ENCODE data around the gene C11orf21.
A peak's percentile ranks its signal among the peaks of the same experiment; 100 is the strongest.

The C11orf21 gene

DNA sequence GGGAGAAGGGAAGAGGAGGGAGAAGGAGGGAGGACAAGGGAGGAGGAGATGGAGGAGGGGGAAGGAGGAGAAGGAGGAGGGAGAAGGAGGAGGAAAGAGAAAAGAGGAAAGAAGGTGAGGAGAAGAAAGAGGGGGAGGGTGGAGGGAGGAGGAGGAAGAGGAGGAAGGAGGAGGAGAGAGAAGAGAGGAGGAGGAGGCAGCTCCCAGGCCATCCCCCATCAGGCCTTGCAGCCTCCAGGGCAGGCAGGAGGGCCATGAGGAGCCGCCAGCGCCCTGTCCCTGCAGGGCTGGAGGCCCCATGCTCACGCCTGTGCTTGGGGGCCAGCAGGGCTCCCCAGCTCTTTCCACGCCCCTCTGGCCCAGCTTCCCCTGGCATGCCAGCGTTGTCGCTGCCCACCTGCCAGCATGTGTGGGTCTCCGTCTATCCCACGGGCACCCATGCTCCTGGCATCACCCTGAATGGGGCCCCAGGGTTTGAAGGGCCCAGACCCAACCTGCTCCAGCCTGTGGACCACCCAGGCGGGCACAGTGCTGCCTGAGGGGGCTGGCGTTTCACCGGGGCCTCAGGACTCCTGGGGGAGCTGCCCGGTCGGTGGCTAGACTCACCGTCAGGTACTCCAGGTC lies 5.3 kb upstream of the C11orf21 start:
- peak overlapping the region; percentile 89 for H3K4me3 Mint-ChIP-seq
- ATAC-seq (no peak), DNase-seq (ENCODE audit: low spot score in 2 of 2) (no peak)
- H3K36me3 Mint-ChIP-seq, result no peaks in the 10 kb centered on the region
- H3K27ac Mint-ChIP-seq, result peak overlapping the region; percentile 98
- H3K4me1 Mint-ChIP-seq, result peaks cover 60% of the 10 kb centered on the region
- H3K9me3 Mint-ChIP-seq, result no peaks in the 10 kb centered on the region

DNA sequence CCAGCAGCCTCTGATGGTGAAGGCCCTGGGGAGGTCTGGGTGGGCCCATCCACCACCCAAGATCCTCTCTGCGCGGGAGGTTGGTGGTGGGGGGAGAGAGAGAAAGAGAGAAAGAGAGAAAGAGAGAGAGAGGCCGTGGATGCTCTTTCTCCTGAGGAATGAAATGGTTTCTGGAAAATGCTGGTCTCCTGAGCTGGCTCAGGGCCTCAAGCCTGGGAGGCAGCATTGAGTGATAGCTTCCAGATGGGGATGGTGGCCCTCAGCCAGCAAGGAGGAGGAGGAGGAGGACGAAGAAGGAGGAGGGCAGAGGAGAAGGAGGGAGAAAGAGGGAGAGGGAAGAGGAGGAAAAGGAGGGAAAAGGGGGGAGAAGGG lies 4.7 kb upstream of the C11orf21 start:
- H3K36me3 Mint-ChIP-seq, result no peaks in the 10 kb centered on the region
- ATAC-seq (no peak), DNase-seq (ENCODE audit: low spot score in 2 of 2) (no peak)
- H3K4me3 Mint-ChIP-seq, result peak overlapping the region; percentile 89
- H3K9me3 Mint-ChIP-seq, result no peaks in the 10 kb centered on the region
- H3K4me1 Mint-ChIP-seq, result peaks cover 61% of the 10 kb centered on the region
- H3K27ac Mint-ChIP-seq, result peak overlapping the region; percentile 98

DNA sequence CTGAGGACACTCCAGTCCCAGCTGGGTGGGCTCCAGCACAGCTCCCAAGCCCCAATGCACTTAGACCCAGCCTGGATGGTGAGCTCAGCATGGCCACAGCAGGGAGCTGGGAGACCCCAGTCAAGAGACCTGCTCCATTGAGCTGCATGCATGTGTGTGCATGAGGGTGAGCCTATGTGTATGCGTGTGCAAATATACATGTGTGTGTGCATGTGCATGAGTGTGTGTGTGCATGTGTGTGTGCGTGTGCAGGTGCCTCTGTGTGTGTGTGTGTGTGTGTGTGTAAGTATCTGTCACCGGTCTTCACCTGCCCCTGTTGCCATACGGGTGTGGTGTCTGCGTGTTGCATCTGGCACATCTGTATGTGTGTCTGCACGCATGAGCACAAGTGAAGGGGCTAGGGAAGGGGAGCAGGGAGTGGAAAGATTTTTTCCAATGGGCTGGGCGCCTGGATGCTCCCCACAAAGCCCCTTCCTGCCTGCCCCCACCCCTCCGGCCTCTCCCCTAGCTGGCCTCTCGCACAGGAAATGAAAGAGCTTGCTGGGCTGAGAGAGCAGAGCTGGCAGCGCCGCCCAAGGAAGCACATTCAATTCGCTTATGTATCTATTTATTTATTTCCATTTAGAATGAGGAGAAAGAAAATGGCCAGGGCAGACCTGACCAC lies 4.2 kb upstream of the C11orf21 start:
- no peaks in the 10 kb centered on the region for H3K9me3 Mint-ChIP-seq
- H3K4me3 Mint-ChIP-seq, result peak overlapping the region; percentile 89
- peak overlapping the region; percentile 98 for H3K27ac Mint-ChIP-seq
- peak in 1 of 2 donors; percentile 63 for DNase-seq (ENCODE audit: low spot score in 2 of 2)
- peaks cover 64% of the 10 kb centered on the region for H3K4me1 Mint-ChIP-seq
- ATAC-seq, result peak; percentile 0
- no peaks in the 10 kb centered on the region for H3K36me3 Mint-ChIP-seq

GRCh38 chr11:2305140-2305778 lies 3.5 kb upstream of the C11orf21 start:
- no peaks in the 10 kb centered on the region for H3K36me3 Mint-ChIP-seq
- DNase-seq (ENCODE audit: low spot score in 2 of 2) (peak; percentile 89 to 95), ATAC-seq (peak; percentile 59)
- H3K27ac Mint-ChIP-seq, result peak overlapping the region; percentile 98
- peak overlapping the region; percentile 89 for H3K4me3 Mint-ChIP-seq
- H3K4me1 Mint-ChIP-seq, result peaks cover 70% of the 10 kb centered on the region
- no peaks in the 10 kb centered on the region for H3K9me3 Mint-ChIP-seq

- H3K4me1 Mint-ChIP-seq, result peaks cover 73% of the 10 kb centered on the region
- peak overlapping the region; percentile 89 for H3K4me3 Mint-ChIP-seq
- no peaks in the 10 kb centered on the region for H3K9me3 Mint-ChIP-seq
- peak overlapping the region; percentile 98 for H3K27ac Mint-ChIP-seq
- no peaks in the 10 kb centered on the region for H3K36me3 Mint-ChIP-seq
- no peak for DNase-seq (ENCODE audit: low spot score in 2 of 2)
- ATAC-seq, result no peak
Observed at GRCh38 chr11:2304506-2305139, 2.9 kb upstream of the C11orf21 start.

DNA sequence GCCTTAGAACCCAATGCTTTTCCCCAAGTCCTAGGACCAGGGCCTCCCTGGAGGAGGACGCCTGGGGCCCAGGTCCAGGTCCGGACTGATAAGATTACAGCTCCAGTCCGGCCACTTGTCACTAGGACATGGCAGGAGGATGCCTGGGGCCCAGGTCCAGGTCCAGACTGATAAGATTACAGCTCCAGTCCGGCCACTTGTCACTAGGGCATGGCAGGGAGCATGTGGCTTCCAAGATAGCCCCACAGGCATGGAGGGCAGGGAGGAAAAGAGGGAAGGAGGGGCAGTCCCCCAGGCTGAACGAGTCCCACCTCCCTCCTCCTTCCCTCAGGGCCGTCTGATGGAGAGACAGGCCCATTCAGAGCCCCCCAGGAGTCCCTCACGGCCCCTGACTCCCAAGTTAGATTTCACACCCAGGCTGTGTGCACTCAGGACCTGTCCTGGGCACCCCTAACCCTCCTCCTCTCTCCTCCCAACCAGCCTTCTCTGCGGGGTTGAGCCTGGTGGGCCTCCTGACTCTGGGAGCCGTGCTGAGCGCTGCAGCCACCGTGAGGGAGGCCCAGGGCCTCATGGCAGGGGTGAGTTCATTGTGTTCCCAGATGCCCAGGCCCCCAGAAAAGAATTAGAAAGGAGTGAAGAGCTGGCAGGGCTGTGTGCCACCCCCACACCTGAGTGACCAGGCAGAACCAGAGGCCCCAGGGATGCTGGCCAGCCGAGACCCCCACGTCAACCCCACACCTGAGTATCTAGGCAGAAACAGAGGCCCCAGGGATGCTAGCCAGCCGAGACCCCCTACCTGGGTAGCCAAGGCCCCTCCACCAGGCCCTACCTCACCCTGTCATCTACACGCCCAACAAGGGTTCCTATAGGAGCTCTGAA lies 2.1 kb upstream of the C11orf21 start:
- Mint-ChIP-seq H3K4me1 (peaks cover 78% of the 10 kb centered on the region), H3K4me3 (peak overlapping the region; percentile 89), H3K27ac (peak overlapping the region; percentile 98), H3K9me3 (no peaks in the 10 kb centered on the region), H3K36me3 (no peaks in the 10 kb centered on the region)
- DNase-seq (ENCODE audit: low spot score in 2 of 2) (no peak), ATAC-seq (no peak)

- ATAC-seq, result peak; percentile 27
Observed at GRCh38 chr11:2302896-2303626, 1.3 kb upstream of the C11orf21 start.

DNA sequence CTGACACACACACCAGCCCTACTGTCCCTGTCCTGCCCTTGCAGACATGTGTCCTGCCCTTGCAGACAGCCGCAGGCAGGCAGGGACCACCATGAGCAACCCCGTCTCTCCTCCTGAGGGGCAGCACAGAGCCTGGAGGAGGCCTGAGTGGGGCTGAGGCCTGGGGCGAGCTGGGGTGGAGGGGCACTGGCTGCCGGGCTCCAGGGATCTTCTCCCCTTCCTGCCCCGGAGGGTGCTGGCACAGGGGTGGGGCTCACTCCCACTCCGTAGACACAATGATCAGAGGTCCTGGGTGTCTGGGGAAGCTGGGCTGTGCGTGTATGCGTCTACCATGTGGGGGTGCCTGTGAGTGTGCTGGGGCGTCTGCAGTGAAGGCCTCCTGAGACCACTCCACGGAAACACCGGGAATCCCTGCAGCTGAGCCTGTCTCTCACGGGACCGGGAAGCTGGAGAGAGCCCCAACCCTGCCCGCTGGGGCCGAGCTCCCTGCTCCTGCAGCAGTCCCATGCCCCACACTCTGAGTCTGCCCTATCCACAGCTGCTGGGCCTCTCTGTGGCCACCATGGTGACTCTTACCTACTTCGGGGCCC lies 683 bp upstream of the C11orf21 start:
- peak in 1 of 2 donors; percentile 64 for DNase-seq (ENCODE audit: low spot score in 2 of 2)
- peaks cover 84% of the 10 kb centered on the region for H3K4me1 Mint-ChIP-seq

More at GRCh38 chr11:2302896-2303626, 1.3 kb upstream of the C11orf21 start:
- peak overlapping the region; percentile 98 for H3K27ac Mint-ChIP-seq
- H3K4me1 Mint-ChIP-seq, result peaks cover 81% of the 10 kb centered on the region
- no peaks in the 10 kb centered on the region for H3K9me3 Mint-ChIP-seq
- DNase-seq (ENCODE audit: low spot score in 2 of 2), result peak in 1 of 2 donors; percentile 50
- no peaks in the 10 kb centered on the region for H3K36me3 Mint-ChIP-seq
- peak overlapping the region; percentile 89 for H3K4me3 Mint-ChIP-seq

DNA sequence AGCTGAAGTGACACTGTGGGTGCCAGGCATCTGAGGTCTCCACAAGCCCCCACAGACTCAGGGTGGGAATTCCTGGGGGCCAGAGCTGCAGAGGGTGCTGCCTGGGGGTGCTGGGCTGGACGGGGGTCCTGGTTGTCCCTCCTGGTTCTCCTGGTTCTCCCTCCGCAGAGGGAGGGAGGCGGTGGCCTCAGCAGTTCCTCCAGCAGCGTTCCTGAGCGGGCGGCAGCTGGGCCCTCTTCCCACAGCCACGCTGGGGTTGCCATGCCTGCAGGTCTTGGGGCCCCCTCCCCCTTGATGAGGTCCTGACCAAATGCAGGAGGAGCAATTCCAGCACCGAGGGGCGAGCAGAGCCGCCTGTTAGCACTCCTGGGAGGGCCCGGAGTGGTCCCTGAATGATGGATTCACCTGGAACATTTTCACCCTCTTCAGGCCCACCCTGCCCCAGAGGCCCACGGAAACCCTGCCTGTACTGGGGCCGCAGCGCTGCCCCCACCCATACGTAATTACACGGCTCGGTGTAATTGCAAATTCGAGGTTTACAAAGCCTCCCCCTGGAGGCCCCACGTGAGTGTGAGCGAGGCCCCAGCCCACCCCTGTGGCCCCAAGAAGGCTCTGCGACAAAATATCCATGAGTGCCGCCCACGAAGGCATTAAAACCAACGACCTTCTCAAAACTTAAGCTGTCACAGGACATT lies 635 bp downstream of the C11orf21 start:
- peak; percentile 20 for ATAC-seq
- Mint-ChIP-seq H3K36me3 (no peaks in the 10 kb centered on the region), H3K9me3 (no peaks in the 10 kb centered on the region), H3K4me1 (peaks cover 77% of the 10 kb centered on the region), H3K4me3 (peak overlapping the region; percentile 89), H3K27ac (peak overlapping the region; percentile 98)
- peak in 1 of 2 donors; percentile 57 for DNase-seq (ENCODE audit: low spot score in 2 of 2)

More for the DNA sequence above, 683 bp upstream of the C11orf21 start:
- peak; percentile 57 for ATAC-seq
- H3K4me3 Mint-ChIP-seq, result peak overlapping the region; percentile 89
- no peaks in the 10 kb centered on the region for H3K36me3 Mint-ChIP-seq
- H3K9me3 Mint-ChIP-seq, result no peaks in the 10 kb centered on the region
- H3K27ac Mint-ChIP-seq, result peak overlapping the region; percentile 98

DNA sequence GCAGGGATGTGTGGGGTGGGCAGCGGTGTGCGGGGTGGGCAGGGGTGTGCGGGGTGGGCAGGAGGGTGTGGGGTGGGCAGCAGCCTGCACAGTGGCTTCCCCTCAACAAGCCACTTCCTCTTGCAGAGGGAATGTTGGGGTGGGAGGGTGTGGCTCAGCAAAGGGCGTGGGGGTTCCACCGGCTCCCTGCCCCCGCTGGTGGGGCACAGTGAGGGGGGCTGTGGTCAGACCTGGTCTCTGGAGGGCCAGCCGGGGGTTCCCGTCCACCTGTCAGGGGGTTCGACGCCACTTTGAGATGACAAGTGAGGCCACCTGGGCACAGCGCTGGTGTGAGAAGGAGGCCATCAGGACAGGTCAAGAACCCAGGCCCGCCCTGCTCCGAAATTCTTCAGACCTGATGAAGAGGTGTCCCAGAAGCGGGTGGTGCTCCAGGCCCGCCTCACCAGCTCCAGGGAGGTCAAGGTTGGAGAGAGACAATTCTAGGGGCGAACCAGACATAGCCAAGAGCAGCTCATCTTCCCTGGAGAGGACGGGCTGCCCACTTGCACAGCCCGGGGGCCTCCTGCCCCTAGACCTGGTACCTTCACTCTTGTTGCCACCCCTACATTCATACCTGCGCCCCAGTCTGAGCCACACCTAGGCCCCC lies 1.3 kb downstream of the C11orf21 start:
- Mint-ChIP-seq H3K36me3 (no peaks in the 10 kb centered on the region), H3K27ac (peak overlapping the region; percentile 98), H3K4me1 (peaks cover 70% of the 10 kb centered on the region), H3K9me3 (no peaks in the 10 kb centered on the region), H3K4me3 (peak overlapping the region; percentile 89)
- no peak for ATAC-seq
- DNase-seq (ENCODE audit: low spot score in 2 of 2), result peak in 1 of 2 donors; percentile 56

GRCh38 chr11:2299773-2300172 lies 1.9 kb downstream of the C11orf21 start:
- ATAC-seq (no peak), DNase-seq (ENCODE audit: low spot score in 2 of 2) (peak in 1 of 2 donors; percentile 39)
- Mint-ChIP-seq H3K36me3 (no peaks in the 10 kb centered on the region), H3K27ac (peak overlapping the region; percentile 62), H3K9me3 (no peaks in the 10 kb centered on the region), H3K4me1 (peaks cover 67% of the 10 kb centered on the region), H3K4me3 (peak overlapping the region; percentile 89)

GRCh38 chr11:2298795-2299761 lies 2.6 kb downstream of the C11orf21 start:
- Mint-ChIP-seq H3K4me1 (peaks cover 65% of the 10 kb centered on the region), H3K9me3 (no peaks in the 10 kb centered on the region), H3K27ac (peak overlapping the region; percentile 62), H3K4me3 (peak overlapping the region; percentile 89), H3K36me3 (no peaks in the 10 kb centered on the region)
- ATAC-seq (no peak), DNase-seq (ENCODE audit: low spot score in 2 of 2) (peak in 1 of 2 donors; percentile 53)

All from stimulated activated effector memory CD8-positive, alpha-beta T cell treated with anti-CD3 and anti-CD28 coated beads, Interleukin-12 subunit alpha, Interleukin-12 subunit beta, amount 100 ng/mL, for 72 hours (primary cell).